Caco-2 (cell line): ENCODE results near the gene XPOT. TPM values are rescaled to one million over a fixed set of nuclear protein-coding genes. Genes with fewer than 3 reads are reported as not detected.

Source experiments
- BruUV-seq: library from RNA; stranded (reverse); fragments of 400-500 nt; replicated peaks from 2 replicates; lab custom pipeline; 2021; lab: Mats Ljungman, UMichigan
- CTCF ChIA-PET: fragments of 300-600 bp; sonication (Branson Sonifier 250); formaldehyde crosslinking; loops from one replicate; lab custom pipeline; 2022; ENCODE audit warnings: antibody characterized with exemption; lab: Charles Lee
- POLR2A ChIA-PET: fragments of 300-600 bp; sonication (Branson Sonifier 250); formaldehyde crosslinking; loops from one replicate; lab custom pipeline; 2022; ENCODE audit warnings: antibody characterized with exemption; lab: Charles Lee
- DNase-seq, 2 experiments: peaks; one replicate each; pipeline versions ENCODE4 v3.0.0 to v3.0.0-alpha.2; 2020 to 2022
- H3K27me3 ChIP-seq: replicated peaks from 2 replicates; pipeline ENCODE4 v1.6.0; 2011; ENCODE audit warnings: low read length; ENCODE audit not compliant: control insufficient read depth, insufficient read depth
- H3K36me3 ChIP-seq: 2 replicates; pipeline ENCODE4 v1.5.1; 2011; ENCODE audit warnings: low read length; ENCODE audit not compliant: control insufficient read depth, insufficient read depth
- H3K4me1 ChIP-seq: fragments of 250-450 bp; sonication (Bioruptor Pico); 2 replicates; pipeline ENCODE4 v1.5.1; 2020; ENCODE audit warnings: mild to moderate bottlenecking
- H3K4me3 ChIP-seq: 2 replicates; pipeline ENCODE4 v1.5.1; 2011; ENCODE audit warnings: low read depth, mild to moderate bottlenecking, control low read depth, low read length
- H3K9me3 ChIP-seq: fragments of 250-450 bp; sonication (Bioruptor Pico); 2 replicates; pipeline ENCODE4 v1.5.1; 2020; ENCODE audit warnings: mild to moderate bottlenecking, moderate library complexity
- H3K27ac Mint-ChIP-seq: one replicate; pipeline ENCODE4 v1.8.0; 2022; ENCODE audit warnings: mixed read lengths; ENCODE audit not compliant: unreplicated experiment
- H3K27me3 Mint-ChIP-seq: one replicate; pipeline ENCODE4 v1.8.0; 2022; ENCODE audit warnings: mixed read lengths; ENCODE audit not compliant: insufficient read depth, unreplicated experiment
- H3K36me3 Mint-ChIP-seq: one replicate; pipeline ENCODE4 v1.8.0; 2022; ENCODE audit warnings: mild to moderate bottlenecking, mixed read lengths; ENCODE audit not compliant: insufficient read depth, unreplicated experiment
- H3K4me1 Mint-ChIP-seq: one replicate; pipeline ENCODE4 v1.8.0; 2022; ENCODE audit warnings: low read depth, mixed read lengths; ENCODE audit not compliant: unreplicated experiment
- H3K4me3 Mint-ChIP-seq: one replicate; pipeline ENCODE4 v1.8.0; 2022; ENCODE audit warnings: mild to moderate bottlenecking, moderate library complexity, mixed read lengths; ENCODE audit not compliant: unreplicated experiment
- H3K9me3 Mint-ChIP-seq: one replicate; pipeline ENCODE4 v1.8.0; 2022; ENCODE audit warnings: mixed read lengths; ENCODE audit not compliant: unreplicated experiment
- CTCF ChIP-seq, 2 experiments: fragments of 200-600 bp in 1 of 2; IDR thresholded peaks; 1 replicate in 1 of 2; 2 replicates in 1 of 2; pipeline versions ENCODE4 v1.5.1 to v1.8.0; 2011 to 2022; ENCODE audit warnings: antibody characterized with exemption in 1 of 2, control low read depth in 1 of 2, inconsistent platforms in 1 of 2, low read depth in 1 of 2, low read length in 1 of 2, mild to moderate bottlenecking in 1 of 2, moderate library complexity in 1 of 2; ENCODE audit not compliant: insufficient read depth in 1 of 2, severe bottlenecking in 1 of 2, unreplicated experiment in 1 of 2
- intact Hi-C: fragments of 100-400 bp; cut with micrococcal nuclease; formaldehyde crosslinking; loops from one replicate; pipeline ENCODE4 v1.10.0; 2022; ENCODE audit not compliant: unreplicated experiment
- total RNA-seq: library from RNA; stranded (reverse); gene quantifications from 2 replicates; pipeline ENCODE4 v1.2.3, GENCODE V29; 2022

The XPOT gene
- total RNA-seq, 1 experiment from 2014 or later: 174 TPM

GRCh38 chr12:64496839-64497400, 92.7 kb downstream of the XPOT start:
- no peaks in the 10 kb centered on the region; the same call in 1 of the 2 replicates for H3K36me3 ChIP-seq
- no peak for TF ChIP-seq CTCF (IDR thresholded peaks at IDR 0.05; ENCODE audit: insufficient read depth in 1 of 2, low read depth in 1 of 2, low read length in 1 of 2, severe bottlenecking in 1 of 2, unreplicated experiment in 1 of 2)
- no peak for DNase-seq
- Mint-ChIP-seq H3K4me1 (no peaks in the 10 kb centered on the region), H3K9me3 (no peaks in the 10 kb centered on the region), H3K27me3 (no peaks in the 10 kb centered on the region), H3K4me3 (no peak overlapping the region), H3K27ac (no peak overlapping the region), H3K36me3 (peaks cover 47% of the 10 kb centered on the region)
- ChIA-PET CTCF (no interaction called here), POLR2A (no interaction called here)
- BruUV-seq: no TSS peak
- H3K4me3 ChIP-seq: no peak overlapping the region
- H3K9me3 ChIP-seq: no peaks in the 10 kb centered on the region
- intact Hi-C loops: no loop called here
- H3K27me3 ChIP-seq: no peaks in the 10 kb centered on the region
- H3K4me1 ChIP-seq: no peaks in the 10 kb centered on the region

- H3K36me3 ChIP-seq: no peaks in the 10 kb centered on the region; the same call in 1 of the 2 replicates
- no peaks in the 10 kb centered on the region for H3K27me3 ChIP-seq
- Mint-ChIP-seq H3K9me3 (no peaks in the 10 kb centered on the region), H3K27me3 (no peaks in the 10 kb centered on the region), H3K4me3 (no peak overlapping the region), H3K27ac (no peak overlapping the region), H3K4me1 (no peaks in the 10 kb centered on the region), H3K36me3 (peaks cover 43% of the 10 kb centered on the region)
- DNase-seq: no peak
- H3K9me3 ChIP-seq: no peaks in the 10 kb centered on the region
- H3K4me3 ChIP-seq: no peak overlapping the region
- H3K4me1 ChIP-seq: no peaks in the 10 kb centered on the region
- intact Hi-C loops: no loop called here
- ChIA-PET CTCF (no interaction called here), POLR2A (no interaction called here)
- no TSS peak for BruUV-seq
- no peak for TF ChIP-seq CTCF (IDR thresholded peaks at IDR 0.05; ENCODE audit: insufficient read depth in 1 of 2, low read depth in 1 of 2, low read length in 1 of 2, severe bottlenecking in 1 of 2, unreplicated experiment in 1 of 2)
Observed at GRCh38 chr12:64497484-64497883, 93.3 kb downstream of the XPOT start.

- no peak overlapping the region for H3K4me3 Mint-ChIP-seq
- Histone ChIP-seq H3K4me3 (no peak overlapping the region), H3K4me1 (no peaks in the 10 kb centered on the region), H3K27me3 (no peaks in the 10 kb centered on the region), H3K36me3 (no peaks in the 10 kb centered on the region; the same call in 1 of the 2 replicates), H3K9me3 (no peaks in the 10 kb centered on the region)
- intact Hi-C loops: no loop called here
- no peaks in the 10 kb centered on the region for H3K9me3 Mint-ChIP-seq
- peaks cover 39% of the 10 kb centered on the region for H3K36me3 Mint-ChIP-seq
- BruUV-seq: no TSS peak
- no peaks in the 10 kb centered on the region for H3K4me1 Mint-ChIP-seq
- CTCF ChIA-PET: no interaction called here
- no peak for DNase-seq
- no peaks in the 10 kb centered on the region for H3K27me3 Mint-ChIP-seq
- no peak overlapping the region for H3K27ac Mint-ChIP-seq
- TF ChIP-seq CTCF (IDR thresholded peaks at IDR 0.05; ENCODE audit: insufficient read depth in 1 of 2, low read depth in 1 of 2, low read length in 1 of 2, severe bottlenecking in 1 of 2, unreplicated experiment in 1 of 2): no peak
- POLR2A ChIA-PET: no interaction called here
Observed at GRCh38 chr12:64497903-64498302, 93.7 kb downstream of the XPOT start.
